Lung (tissue), 12 donors: Measurements from ENCODE around the gene MREG. TPM values are rescaled to one million over a fixed set of nuclear protein-coding genes. Genes with fewer than 3 reads are reported as not detected.

Experiments
- ATAC-seq: fragments of 200-7000 bp; cut with Tn5 transposase; one replicate; pipeline ENCODE4 v1.9.1; 2020; ENCODE audit warnings: moderate number of reproducible peaks; ENCODE audit not compliant: insufficient read depth, low FRiP score
- DNase-seq, 3 donors: peaks; one replicate each; pipeline ENCODE4 v3.0.0-alpha.2; 2013 to 2017
- H3K27ac ChIP-seq, 2 donors: one replicate each; pipeline ENCODE4 v1.5.1; 2013; ENCODE audit warnings: mild to moderate bottlenecking in 2 of 2, moderate library complexity in 2 of 2, control low read depth in 1 of 2, inconsistent platforms in 1 of 2, low read depth in 1 of 2, low read length in 1 of 2
- H3K27me3 ChIP-seq, 3 donors: one replicate each; pipeline ENCODE4 v1.5.1; 2013; ENCODE audit warnings: low read length in 2 of 3; ENCODE audit not compliant: control insufficient read depth in 3 of 3, insufficient read depth in 3 of 3
- H3K36me3 ChIP-seq, 4 donors: one replicate each; pipeline ENCODE4 v1.5.1; 2013; ENCODE audit warnings: low read length in 4 of 4, mild to moderate bottlenecking in 1 of 4, moderate library complexity in 1 of 4; ENCODE audit not compliant: control insufficient read depth in 4 of 4, insufficient read depth in 4 of 4
- H3K4me1 ChIP-seq, 5 donors: one replicate each; pipeline ENCODE4 v1.5.1; 2013; ENCODE audit warnings: low read length in 5 of 5, mild to moderate bottlenecking in 2 of 5, moderate library complexity in 1 of 5; ENCODE audit not compliant: control insufficient read depth in 5 of 5, insufficient read depth in 5 of 5
- H3K4me3 ChIP-seq: one replicate; pipeline ENCODE4 v1.5.1; 2013; ENCODE audit warnings: mild to moderate bottlenecking, control low read depth, moderate library complexity
- H3K9ac ChIP-seq, 2 donors: one replicate each; pipeline ENCODE4 v1.5.1; 2013; ENCODE audit warnings: low read length in 2 of 2, control low read depth in 1 of 2; ENCODE audit not compliant: insufficient read depth in 1 of 2
- H3K9me3 ChIP-seq, 4 donors: one replicate each; pipeline ENCODE4 v1.5.1; 2013; ENCODE audit warnings: low read length in 3 of 4, mild to moderate bottlenecking in 1 of 4, moderate library complexity in 1 of 4; ENCODE audit not compliant: control insufficient read depth in 4 of 4, insufficient read depth in 3 of 4
- WGBS, 2 donors: extraction: QIAGEN DNeasy Blood & Tissue Kit; methylation state at CpG; one replicate each; pipeline ENCODE4 v1.1.7; 2013; 5-methylcytosine and 5-hydroxymethylcytosine counted together
- polyA plus RNA-seq, 2 donors: library from polyadenylated mRNA; stranded (reverse); fragments of 200-250 nt; gene quantifications; one replicate each; pipeline ENCODE4 v1.2.1, GENCODE V29; 2013
- total RNA-seq, 2 donors: library from RNA; depleted of rRNA in 1 of 2; stranded (reverse); fragments of >200 nt in 1 of 2; gene quantifications; one replicate each; pipeline ENCODE4 v1.2.1, GENCODE V29; 2014 to 2021
- TF ChIP-seq, protein P1 (sequence below): IDR thresholded peaks from 2 replicates; pipeline ENCODE4 v1.5.1; 2012; ENCODE audit warnings: mild to moderate bottlenecking; ENCODE audit errors: control extremely low read depth, extremely low read depth
- donor health status: control.
- donor health status: control.
- donor health status: Bipolar disorder and iron deficiency.
- donor health status: healthy.
- donor health status: DM: yes; HTN: yes; CAD: no.

The MREG gene
- total and polyA plus RNA-seq, 4 donors: 6.9 to 30.2 (median 12.0) TPM

DNA sequence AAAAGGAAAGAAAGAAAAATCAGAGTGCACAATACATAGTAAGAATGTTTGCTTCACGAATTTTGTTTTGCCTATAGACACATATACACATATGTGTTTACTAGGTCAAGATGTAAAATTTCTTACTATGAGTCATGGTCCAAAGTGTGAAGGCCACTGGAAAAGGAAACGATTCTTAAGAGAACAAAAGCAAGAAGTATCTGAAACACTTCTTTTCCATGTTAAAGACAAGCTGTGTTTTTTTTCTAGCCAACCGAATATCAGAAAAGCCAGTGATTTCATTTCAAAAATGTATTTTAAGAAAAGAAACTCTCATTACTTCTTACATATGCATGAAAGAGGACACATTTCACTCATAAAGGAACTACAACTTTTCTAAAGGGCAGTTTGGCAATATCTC, 43.4 kb upstream of the MREG start:
- TF ChIP-seq, protein P1, sequence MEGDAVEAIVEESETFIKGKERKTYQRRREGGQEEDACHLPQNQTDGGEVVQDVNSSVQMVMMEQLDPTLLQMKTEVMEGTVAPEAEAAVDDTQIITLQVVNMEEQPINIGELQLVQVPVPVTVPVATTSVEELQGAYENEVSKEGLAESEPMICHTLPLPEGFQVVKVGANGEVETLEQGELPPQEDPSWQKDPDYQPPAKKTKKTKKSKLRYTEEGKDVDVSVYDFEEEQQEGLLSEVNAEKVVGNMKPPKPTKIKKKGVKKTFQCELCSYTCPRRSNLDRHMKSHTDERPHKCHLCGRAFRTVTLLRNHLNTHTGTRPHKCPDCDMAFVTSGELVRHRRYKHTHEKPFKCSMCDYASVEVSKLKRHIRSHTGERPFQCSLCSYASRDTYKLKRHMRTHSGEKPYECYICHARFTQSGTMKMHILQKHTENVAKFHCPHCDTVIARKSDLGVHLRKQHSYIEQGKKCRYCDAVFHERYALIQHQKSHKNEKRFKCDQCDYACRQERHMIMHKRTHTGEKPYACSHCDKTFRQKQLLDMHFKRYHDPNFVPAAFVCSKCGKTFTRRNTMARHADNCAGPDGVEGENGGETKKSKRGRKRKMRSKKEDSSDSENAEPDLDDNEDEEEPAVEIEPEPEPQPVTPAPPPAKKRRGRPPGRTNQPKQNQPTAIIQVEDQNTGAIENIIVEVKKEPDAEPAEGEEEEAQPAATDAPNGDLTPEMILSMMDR: no peak
- peaks cover 0 to 4% (median 3%) of the 10 kb centered on the region in 4 donors for H3K36me3 ChIP-seq
- no peaks in the 10 kb centered on the region for H3K27me3 ChIP-seq
- no peak for DNase-seq
- H3K4me1 ChIP-seq: peaks cover 0 to 1% (median 0%) of the 10 kb centered on the region in 5 donors
- H3K4me3 ChIP-seq: no peak overlapping the region
- no peak overlapping the region for H3K27ac ChIP-seq
- H3K9me3 ChIP-seq: no peaks in the 10 kb centered on the region
- 64 to 80% methylated on average over 3 of the region's 3 CpGs for WGBS, 2 donors
- ATAC-seq: no peak
- no peak overlapping the region for H3K9ac ChIP-seq

DNA sequence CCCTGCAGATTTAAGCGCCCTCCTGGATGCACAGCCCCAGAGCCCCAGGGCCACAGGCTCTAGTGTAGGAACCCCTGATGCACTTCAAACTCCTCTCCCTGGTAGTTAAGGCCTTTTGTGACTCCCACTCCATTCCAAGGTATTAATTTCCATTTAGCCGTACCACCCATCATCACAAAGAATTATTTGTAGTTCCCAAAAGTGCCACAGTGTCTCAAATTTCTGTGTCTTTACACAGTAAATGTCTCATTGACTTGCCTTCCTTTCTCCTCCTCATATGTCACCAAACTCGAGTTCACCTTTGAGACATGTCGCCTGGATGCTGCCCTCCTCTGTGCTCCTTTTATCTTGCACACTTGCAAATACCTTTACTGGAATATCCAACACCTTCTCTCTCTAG, 42.3 kb upstream of the MREG start:
- H3K27ac ChIP-seq: no peak overlapping the region
- no peaks in the 10 kb centered on the region for H3K27me3 ChIP-seq
- DNase-seq (no peak), ATAC-seq (no peak)
- no peak overlapping the region for H3K9ac ChIP-seq
- no peak overlapping the region for H3K4me3 ChIP-seq
- no peaks in the 10 kb centered on the region for H3K9me3 ChIP-seq
- TF ChIP-seq, protein P1: no peak
- H3K36me3 ChIP-seq: peaks cover 0 to 4% (median 3%) of the 10 kb centered on the region in 4 donors
- WGBS, 2 donors: 94 to 99% methylated on average over 4 of the region's 4 CpGs
- H3K4me1 ChIP-seq: peaks cover 0 to 1% (median 0%) of the 10 kb centered on the region in 5 donors

GRCh38 chr2:216052420-216052819, 39.1 kb upstream of the MREG start:
- ATAC-seq (no peak), DNase-seq (no peak)
- TF ChIP-seq, protein P1: no peak
- WGBS, 2 donors: 98 to 99% methylated on average over 2 of the region's 2 CpGs
- no peak overlapping the region for H3K9ac ChIP-seq
- no peaks in the 10 kb centered on the region for H3K4me1 ChIP-seq
- no peaks in the 10 kb centered on the region for H3K27me3 ChIP-seq
- H3K36me3 ChIP-seq: peaks cover 0 to 3% (median 2%) of the 10 kb centered on the region in 4 donors
- H3K4me3 ChIP-seq: no peak overlapping the region
- no peaks in the 10 kb centered on the region for H3K9me3 ChIP-seq
- H3K27ac ChIP-seq: no peak overlapping the region

DNA sequence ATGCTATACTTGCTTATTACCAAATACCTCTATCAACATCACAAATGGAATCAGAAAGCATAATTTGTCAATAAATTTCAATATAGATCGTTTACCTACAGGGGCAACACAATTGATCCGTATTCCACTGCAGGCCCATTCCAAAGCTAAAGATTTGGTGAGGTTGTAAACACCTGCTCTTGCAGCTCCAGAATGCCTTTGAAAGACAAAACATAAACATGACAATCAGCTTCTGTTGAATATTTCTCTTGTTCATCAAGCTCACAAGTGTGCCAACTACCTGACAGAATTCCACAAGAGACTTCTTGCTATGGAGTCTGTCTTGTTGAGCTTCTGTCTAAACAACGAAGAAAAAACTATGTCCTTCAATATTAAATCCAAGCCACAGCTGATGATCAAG, 38.0 kb upstream of the MREG start:
- Histone ChIP-seq H3K4me1 (no peaks in the 10 kb centered on the region), H3K36me3 (peaks cover 0 to 3% (median 2%) of the 10 kb centered on the region in 4 donors), H3K9ac (no peak overlapping the region), H3K9me3 (no peaks in the 10 kb centered on the region), H3K27ac (no peak overlapping the region), H3K27me3 (no peaks in the 10 kb centered on the region), H3K4me3 (no peak overlapping the region)
- TF ChIP-seq, protein P1: no peak
- ATAC-seq (no peak), DNase-seq (no peak)
- WGBS, 2 donors: 88 to 94% methylated on average over 3 of the region's 3 CpGs
